ENCODE measurements around the gene ALDH1A3.

Gene ALDH1A3

DNA sequence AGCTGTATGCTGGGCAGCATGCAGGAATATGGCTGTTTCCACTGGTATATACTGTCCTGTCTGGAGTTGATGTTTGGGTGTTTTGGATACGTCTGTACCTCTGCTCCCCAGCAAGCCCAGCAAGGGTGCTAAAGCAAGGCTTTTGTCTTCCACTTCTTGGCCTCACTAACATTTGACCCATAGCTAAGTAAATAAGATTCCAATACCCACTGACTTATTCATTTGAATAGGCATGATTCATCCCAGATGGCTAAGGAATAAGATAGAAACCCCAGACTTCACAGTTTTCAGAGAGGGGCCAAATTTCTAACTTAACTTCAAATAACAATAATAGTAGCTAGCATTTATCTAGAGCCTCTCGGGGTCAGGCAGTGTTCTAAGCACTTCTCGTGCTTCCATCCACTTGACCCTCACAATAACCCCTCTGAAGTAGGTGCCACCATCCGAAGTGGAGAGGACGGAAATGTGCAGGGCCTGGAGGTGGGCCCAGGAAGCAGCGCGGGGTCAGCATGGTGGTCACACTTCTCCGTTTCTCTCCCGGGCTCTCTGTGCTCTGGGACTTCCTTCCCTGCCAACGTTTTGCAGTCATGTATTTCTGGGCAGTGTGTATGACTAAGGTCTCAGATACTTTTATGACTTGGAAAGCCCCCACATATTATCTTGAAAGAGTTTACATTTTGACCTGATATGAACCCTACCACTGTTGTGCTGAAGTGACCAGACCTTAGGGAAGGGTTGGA lies 78.9 kb downstream of the ALDH1A3 start:
- DNase-seq: no peak

DNA sequence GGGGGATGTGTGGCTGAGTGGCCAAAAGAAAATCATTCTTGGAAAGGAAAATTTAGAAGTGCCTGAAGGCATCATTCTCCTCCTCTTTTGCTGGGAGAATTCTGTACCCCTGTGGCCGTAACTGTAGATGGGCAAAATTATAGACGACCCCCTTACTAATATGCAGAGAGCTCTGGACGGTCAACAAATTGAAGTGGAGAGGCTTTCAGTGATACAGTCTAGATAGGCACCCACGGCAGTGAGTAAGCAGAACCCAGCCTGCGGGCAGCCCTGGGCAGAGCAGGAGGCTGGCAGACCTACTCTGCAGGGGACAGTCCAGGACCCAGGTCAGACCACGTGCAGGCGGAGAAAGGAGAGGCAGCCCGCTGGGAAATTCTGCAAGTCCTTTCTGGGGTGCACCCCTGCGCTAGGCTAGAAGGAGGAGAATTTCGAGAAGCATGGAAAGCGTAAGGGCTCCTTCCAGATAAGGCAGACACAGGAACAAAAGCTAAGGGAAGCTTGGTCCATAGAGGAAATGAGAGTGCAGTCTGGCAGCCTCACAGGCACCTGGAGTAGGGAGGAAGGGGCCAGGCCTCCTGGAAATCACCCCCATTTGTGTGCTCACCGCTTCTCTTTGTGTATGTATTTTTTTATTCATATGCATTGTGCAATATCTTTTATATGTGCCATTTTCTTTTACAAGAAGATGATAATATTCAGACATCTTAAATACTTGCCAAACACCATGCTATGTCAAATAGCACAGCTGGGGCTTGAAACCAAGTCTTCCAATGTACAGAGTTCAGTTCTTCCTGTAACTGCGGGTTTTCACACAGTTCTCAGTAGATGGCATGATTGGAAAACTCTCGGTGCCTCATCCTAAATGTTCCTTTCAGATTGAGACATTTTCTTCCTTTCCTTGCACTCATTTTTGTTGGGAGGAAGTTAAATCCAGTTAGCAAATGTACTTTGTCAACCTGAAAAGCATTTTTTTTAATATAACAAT lies 79.7 kb downstream of the ALDH1A3 start:
- DNase-seq: no peak

All from stimulated activated CD8-positive, alpha-beta memory T cell treated with anti-CD3 and anti-CD28 coated beads, Interleukin-4, amount 100 ng/mL, for 48 hours (primary cell).